OCI-LY7 (cell line): ENCODE results near the gene ELOVL7.

Experiments
- EZH2phosphoT487 ChIP-seq: fragments of 200-600 bp; sonication (generic); IDR thresholded peaks from 2 replicates; pipeline ENCODE4 v1.6.1; 2018; ENCODE audit warnings: low read depth, borderline replicate concordance, mild to moderate bottlenecking, mixed run types, antibody characterized with exemption, low read length, moderate library complexity, mixed read lengths
- TF ChIP-seq, protein P1 (sequence below): fragments of 200-600 bp; sonication (generic); conservative IDR thresholded peaks from 2 replicates; pipeline ENCODE4 v1.5.1; 2014; ENCODE audit warnings: mild to moderate bottlenecking, antibody characterized with exemption, low read length, moderate library complexity, mixed read lengths

DNA sequence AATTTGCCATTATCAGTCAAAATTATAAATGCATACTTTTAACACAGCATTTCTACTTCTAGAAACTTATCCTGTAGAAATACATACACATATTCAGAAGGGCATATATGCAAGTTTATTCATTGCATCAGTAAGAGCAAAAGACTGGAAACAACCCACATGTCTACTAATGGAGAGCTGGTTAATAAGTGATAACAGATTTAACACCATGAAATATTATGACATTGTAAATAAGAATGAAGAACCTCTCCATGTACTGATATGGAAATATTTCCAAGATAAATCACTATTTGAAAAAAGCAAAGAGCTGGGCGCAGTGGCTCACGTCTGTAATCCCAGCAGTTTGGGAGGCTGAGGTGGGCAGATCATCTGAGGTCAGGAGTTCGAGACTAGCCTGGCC, 54.5 kb downstream of the ELOVL7 start:
- TF ChIP-seq, protein P1, sequence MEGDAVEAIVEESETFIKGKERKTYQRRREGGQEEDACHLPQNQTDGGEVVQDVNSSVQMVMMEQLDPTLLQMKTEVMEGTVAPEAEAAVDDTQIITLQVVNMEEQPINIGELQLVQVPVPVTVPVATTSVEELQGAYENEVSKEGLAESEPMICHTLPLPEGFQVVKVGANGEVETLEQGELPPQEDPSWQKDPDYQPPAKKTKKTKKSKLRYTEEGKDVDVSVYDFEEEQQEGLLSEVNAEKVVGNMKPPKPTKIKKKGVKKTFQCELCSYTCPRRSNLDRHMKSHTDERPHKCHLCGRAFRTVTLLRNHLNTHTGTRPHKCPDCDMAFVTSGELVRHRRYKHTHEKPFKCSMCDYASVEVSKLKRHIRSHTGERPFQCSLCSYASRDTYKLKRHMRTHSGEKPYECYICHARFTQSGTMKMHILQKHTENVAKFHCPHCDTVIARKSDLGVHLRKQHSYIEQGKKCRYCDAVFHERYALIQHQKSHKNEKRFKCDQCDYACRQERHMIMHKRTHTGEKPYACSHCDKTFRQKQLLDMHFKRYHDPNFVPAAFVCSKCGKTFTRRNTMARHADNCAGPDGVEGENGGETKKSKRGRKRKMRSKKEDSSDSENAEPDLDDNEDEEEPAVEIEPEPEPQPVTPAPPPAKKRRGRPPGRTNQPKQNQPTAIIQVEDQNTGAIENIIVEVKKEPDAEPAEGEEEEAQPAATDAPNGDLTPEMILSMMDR, result no peak
- TF ChIP-seq EZH2phosphoT487, result no peak
